Neuron (in vitro differentiated cells): ENCODE measurements around the gene AATK.
"Not testable (repeated sequence)": the region's sequence is repeated elsewhere in the genome, so short reads cannot be mapped to it uniquely, and the experiment has no call there.

Experiments used
- H2AFZ ChIP-seq: one replicate; pipeline ENCODE4 v1.6.1; 2013; ENCODE audit warnings: low read depth, mild to moderate bottlenecking, inconsistent platforms, low read length, moderate library complexity
- H3K27me3 ChIP-seq: one replicate; pipeline ENCODE4 v1.6.1; 2013; ENCODE audit warnings: low read length; ENCODE audit not compliant: insufficient read depth
- H3K36me3 ChIP-seq: one replicate; pipeline ENCODE4 v1.6.1; 2013; ENCODE audit warnings: low read length; ENCODE audit not compliant: insufficient read depth
- H3K4me1 ChIP-seq: one replicate; pipeline ENCODE4 v1.6.1; 2013; ENCODE audit warnings: low read length; ENCODE audit not compliant: insufficient read depth
- H3K4me3 ChIP-seq: 2 replicates; pipeline ENCODE4 v1.5.1; 2013; ENCODE audit warnings: mild to moderate bottlenecking, low read length, moderate library complexity
- H3K9me3 ChIP-seq: one replicate; pipeline ENCODE4 v1.6.1; 2013; ENCODE audit warnings: low read length

AATK gene

GRCh38 chr17:81078026-81078913, 87.8 kb downstream of the AATK start:
- peaks cover 34% of the 10 kb centered on the region for H3K36me3 ChIP-seq
- H3K4me3 ChIP-seq, H3K9me3 ChIP-seq, H2AFZ ChIP-seq, H3K4me1 ChIP-seq, H3K27me3 ChIP-seq: not testable (repeated sequence)

GRCh38 chr17:81076141-81076679, 89.8 kb downstream of the AATK start:
- H2AFZ ChIP-seq: no peak overlapping the region
- no peak overlapping the region for H3K4me3 ChIP-seq
- H3K27me3 ChIP-seq: no peaks in the 10 kb centered on the region
- no peaks in the 10 kb centered on the region for H3K9me3 ChIP-seq
- H3K36me3 ChIP-seq: peaks cover 31% of the 10 kb centered on the region
- H3K4me1 ChIP-seq: peaks cover 13% of the 10 kb centered on the region

GRCh38 chr17:81075307-81075706, 90.7 kb downstream of the AATK start:
- Histone ChIP-seq H3K4me3 (no peak overlapping the region), H3K4me1 (peaks cover 22% of the 10 kb centered on the region), H3K9me3 (no peaks in the 10 kb centered on the region), H2AFZ (no peak overlapping the region), H3K27me3 (no peaks in the 10 kb centered on the region), H3K36me3 (peaks cover 25% of the 10 kb centered on the region)

GRCh38 chr17:81074875-81075274, 91.1 kb downstream of the AATK start:
- Histone ChIP-seq H3K27me3 (no peaks in the 10 kb centered on the region), H2AFZ (no peak overlapping the region), H3K9me3 (no peaks in the 10 kb centered on the region), H3K4me1 (peaks cover 27% of the 10 kb centered on the region), H3K4me3 (no peak overlapping the region), H3K36me3 (peaks cover 22% of the 10 kb centered on the region)

GRCh38 chr17:81073967-81074839, 91.8 kb downstream of the AATK start:
- Histone ChIP-seq H3K9me3 (no peaks in the 10 kb centered on the region), H3K27me3 (no peaks in the 10 kb centered on the region), H2AFZ (no peak overlapping the region), H3K4me1 (peaks cover 27% of the 10 kb centered on the region), H3K4me3 (no peak overlapping the region), H3K36me3 (peaks cover 15% of the 10 kb centered on the region)

GRCh38 chr17:81071761-81072741, 94.0 kb downstream of the AATK start:
- H3K4me3 ChIP-seq: no peak overlapping the region
- no peak overlapping the region for H2AFZ ChIP-seq
- no peaks in the 10 kb centered on the region for H3K9me3 ChIP-seq
- H3K4me1 ChIP-seq: peaks cover 27% of the 10 kb centered on the region
- H3K36me3 ChIP-seq: peaks cover 16% of the 10 kb centered on the region
- no peaks in the 10 kb centered on the region for H3K27me3 ChIP-seq

- Histone ChIP-seq H3K36me3 (peaks cover 22% of the 10 kb centered on the region), H3K27me3 (no peaks in the 10 kb centered on the region), H3K9me3 (no peaks in the 10 kb centered on the region)
Observed at GRCh38 chr17:81070541-81071246, 95.3 kb downstream of the AATK start.

GRCh38 chr17:81069135-81069645, 96.8 kb downstream of the AATK start:
- no peak overlapping the region for H2AFZ ChIP-seq
- H3K4me1 ChIP-seq: peaks cover 33% of the 10 kb centered on the region
- H3K36me3 ChIP-seq: peaks cover 28% of the 10 kb centered on the region
- no peaks in the 10 kb centered on the region for H3K9me3 ChIP-seq
- H3K4me3 ChIP-seq: no peak overlapping the region
- H3K27me3 ChIP-seq: no peaks in the 10 kb centered on the region

More at GRCh38 chr17:81070541-81071246, 95.3 kb downstream of the AATK start:
- no peak overlapping the region for H2AFZ ChIP-seq
- no peak overlapping the region for H3K4me3 ChIP-seq
- H3K4me1 ChIP-seq: peaks cover 27% of the 10 kb centered on the region

- Histone ChIP-seq H3K9me3 (no peaks in the 10 kb centered on the region), H2AFZ (no peak overlapping the region), H3K4me3 (no peak overlapping the region), H3K36me3 (peaks cover 28% of the 10 kb centered on the region), H3K4me1 (peaks cover 33% of the 10 kb centered on the region), H3K27me3 (no peaks in the 10 kb centered on the region)
Observed at GRCh38 chr17:81068411-81069134, 97.4 kb downstream of the AATK start.

GRCh38 chr17:81067391-81067811, 98.6 kb downstream of the AATK start:
- H3K4me3 ChIP-seq: no peak overlapping the region
- no peaks in the 10 kb centered on the region for H3K27me3 ChIP-seq
- H2AFZ ChIP-seq: no peak overlapping the region
- H3K4me1 ChIP-seq: peaks cover 23% of the 10 kb centered on the region
- no peaks in the 10 kb centered on the region for H3K9me3 ChIP-seq
- H3K36me3 ChIP-seq: peaks cover 33% of the 10 kb centered on the region
